Aorta (tissue), 5 donors: Measurements from ENCODE around the gene MYL9. TPM values are rescaled to one million over a fixed set of nuclear protein-coding genes. Genes with fewer than 3 reads are reported as not detected.

ENCODE experiments used
- ATAC-seq: fragments of 200-7000 bp; cut with Tn5 transposase; one replicate; pipeline ENCODE4 v1.9.1; 2022; ENCODE audit warnings: moderate library complexity; ENCODE audit not compliant: low FRiP score
- DNase-seq, 2 donors: peaks; one replicate each; pipeline ENCODE4 v3.0.0-alpha.2; 2020
- H3K27ac ChIP-seq, 2 donors: one replicate each; pipeline ENCODE4 v1.5.1; 2013; ENCODE audit warnings: low read length in 2 of 2, mild to moderate bottlenecking in 2 of 2, moderate library complexity in 2 of 2, control low read depth in 1 of 2, inconsistent platforms in 1 of 2, low read depth in 1 of 2
- H3K27me3 ChIP-seq, 2 donors: one replicate each; pipeline ENCODE4 v1.6.1; 2013; ENCODE audit warnings: control low read depth in 1 of 2, low read length in 1 of 2, mild to moderate bottlenecking in 1 of 2, moderate library complexity in 1 of 2; ENCODE audit not compliant: insufficient read depth in 2 of 2, control insufficient read depth in 1 of 2
- H3K36me3 ChIP-seq, 2 donors: one replicate each; pipeline ENCODE4 v1.6.1; 2013; ENCODE audit warnings: control low read depth in 1 of 2, low read length in 1 of 2, mild to moderate bottlenecking in 1 of 2; ENCODE audit not compliant: insufficient read depth in 2 of 2, control insufficient read depth in 1 of 2
- H3K4me1 ChIP-seq, 2 donors: one replicate each; pipeline ENCODE4 v1.6.1; 2013; ENCODE audit warnings: low read length in 2 of 2, control low read depth in 1 of 2, mild to moderate bottlenecking in 1 of 2, moderate library complexity in 1 of 2; ENCODE audit not compliant: insufficient read depth in 2 of 2, control insufficient read depth in 1 of 2
- H3K4me3 ChIP-seq, 2 donors: one replicate each; pipeline ENCODE4 v1.5.1; 2013; ENCODE audit warnings: low read length in 2 of 2, control low read depth in 1 of 2, mild to moderate bottlenecking in 1 of 2
- H3K9me3 ChIP-seq: one replicate; pipeline ENCODE4 v1.6.1; 2013; ENCODE audit warnings: mild to moderate bottlenecking, low read length; ENCODE audit not compliant: control insufficient read depth
- WGBS, 2 donors: extraction: QIAGEN DNeasy Blood & Tissue Kit; methylation state at CpG; one replicate each; pipeline ENCODE4 v1.1.7; 2013; 5-methylcytosine and 5-hydroxymethylcytosine counted together
- intact Hi-C, 2 donors: fragments of 100-400 bp; cut with DNase I; formaldehyde crosslinking; loops; one replicate each; pipeline versions ENCODE4 v1.14.2 to v1.15.0; 2022
- polyA plus RNA-seq, 2 donors: library from polyadenylated mRNA; stranded (reverse); fragments of 200-250 nt; gene quantifications; one replicate each; pipeline ENCODE4 v1.2.3, GENCODE V29; 2013
- total RNA-seq, 2 donors: library from RNA; stranded (reverse); fragmentation: NEBNext Ultra II Directional; extraction: Animal tissue kit (Norgen Biotek cat#: 25700); gene quantifications; one replicate each; pipeline ENCODE4 v1.2.1, GENCODE V29; 2021
- donor health status: healthy with polysubstance abuse.
- donor health status: Bipolar disorder and iron deficiency.
- donor health status: DM: no; HTN: no; CAD: no.
- donor health status: DM: no; HTN: no; CAD: no.
- donor health status: DM: yes; HTN: yes; CAD: no.

MYL9 gene
- total and polyA plus RNA-seq, 4 donors, result 1,693 to 3,222 (median 2,353) TPM

DNA sequence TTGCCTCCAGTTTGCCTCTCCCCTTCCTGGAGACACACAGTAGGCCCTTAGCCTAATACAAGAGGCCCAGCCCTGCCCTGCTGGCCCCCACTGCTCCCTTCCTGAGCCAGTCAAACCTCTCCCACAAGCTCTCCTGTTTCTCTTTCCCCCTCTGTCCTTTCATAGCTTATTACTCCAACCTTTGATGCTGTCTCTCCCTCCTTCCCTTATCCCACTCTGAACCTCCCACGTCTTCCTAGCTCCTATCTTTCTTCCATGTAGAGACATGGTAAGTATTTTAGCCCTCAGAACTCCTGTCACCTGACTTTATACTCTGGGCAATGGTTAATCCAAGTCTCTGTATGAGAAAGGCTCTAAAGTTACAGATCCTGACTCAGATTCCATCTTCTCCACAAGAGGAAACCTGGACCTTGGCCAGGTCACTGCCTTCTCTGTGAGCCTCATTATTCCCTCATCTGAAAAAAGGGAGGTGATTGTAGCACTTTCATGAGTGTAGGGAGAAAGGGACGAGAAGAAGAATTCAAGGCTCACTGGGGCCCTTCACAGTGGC is 38.8 kb downstream of the MYL9 start:
- Histone ChIP-seq H3K27me3 (no peaks in the 10 kb centered on the region), H3K36me3 (peaks cover 0 to 2% of the 10 kb centered on the region in 2 donors), H3K4me1 (no peaks in the 10 kb centered on the region), H3K4me3 (no peak overlapping the region), H3K27ac (no peak overlapping the region), H3K9me3 (no peaks in the 10 kb centered on the region)
- intact Hi-C loops, result no loop called here
- ATAC-seq (no peak), DNase-seq (no peak)
- 93 to 98% methylated on average over 2 of the region's 2 CpGs for WGBS, 2 donors

DNA sequence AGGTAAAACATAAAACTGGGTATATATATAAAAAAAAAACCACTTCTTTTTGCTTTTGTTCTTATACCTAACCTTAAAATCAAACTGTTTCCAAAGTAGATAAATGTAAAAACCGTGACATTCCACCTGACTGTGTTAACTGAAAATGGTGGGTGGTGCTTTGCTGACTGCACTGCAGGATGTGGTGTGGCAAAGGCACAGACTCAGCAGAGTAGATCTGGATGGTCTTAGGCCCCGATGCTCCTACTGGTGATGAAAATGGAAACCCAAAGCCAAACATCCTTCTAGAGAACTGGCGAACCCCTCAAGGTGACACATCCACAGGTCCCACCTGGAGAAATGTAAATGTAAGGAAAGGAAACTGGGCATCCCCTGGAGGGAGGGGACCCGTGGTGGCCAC is 41.0 kb downstream of the MYL9 start:
- intact Hi-C loops, result no loop called here
- 80 to 86% methylated on average over 4 of the region's 4 CpGs for WGBS, 2 donors

DNA sequence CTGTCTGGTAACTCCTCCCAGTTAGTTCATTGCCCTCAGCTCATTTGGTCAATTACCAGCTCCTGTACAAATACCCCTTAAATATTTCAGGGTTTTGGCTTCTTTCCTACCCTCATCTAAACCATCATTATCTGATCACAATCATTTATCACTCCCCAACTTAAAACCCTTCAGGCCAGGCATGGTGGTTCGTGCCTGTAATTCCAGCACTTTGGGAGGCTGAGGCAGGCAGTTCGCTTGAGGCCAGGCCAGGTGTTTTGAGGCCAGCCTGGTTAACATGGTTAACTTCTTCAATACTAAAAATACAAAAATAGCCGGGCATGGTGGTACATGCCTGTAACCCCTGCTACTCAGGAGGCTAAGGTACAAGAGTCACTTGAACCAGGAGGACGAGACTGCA is 41.5 kb downstream of the MYL9 start:
- no peak overlapping the region for H3K4me3 ChIP-seq
- ATAC-seq (no peak), DNase-seq (no peak)
- no peaks in the 10 kb centered on the region for H3K4me1 ChIP-seq
- no peak overlapping the region for H3K27ac ChIP-seq
- peaks cover 0 to 4% of the 10 kb centered on the region in 2 donors for H3K36me3 ChIP-seq
- no peaks in the 10 kb centered on the region for H3K9me3 ChIP-seq
- WGBS, 2 donors, result 89 to 91% methylated on average over 4 of the region's 4 CpGs
- intact Hi-C loops, result no loop called here
- no peaks in the 10 kb centered on the region for H3K27me3 ChIP-seq

More for the DNA sequence above, 41.0 kb downstream of the MYL9 start:
- no peak overlapping the region for H3K27ac ChIP-seq
- no peak overlapping the region for H3K4me3 ChIP-seq
- DNase-seq, result no peak
- H3K36me3 ChIP-seq, result peaks cover 0 to 3% of the 10 kb centered on the region in 2 donors
- H3K27me3 ChIP-seq, result no peaks in the 10 kb centered on the region
- H3K9me3 ChIP-seq, result no peaks in the 10 kb centered on the region
- no peaks in the 10 kb centered on the region for H3K4me1 ChIP-seq
- no peak for ATAC-seq

- no peak for ATAC-seq
- WGBS, 2 donors, result 65 to 73% methylated on average over 2 of the region's 2 CpGs
- intact Hi-C loops, result no loop called here
- Histone ChIP-seq H3K36me3 (peaks cover 0 to 4% of the 10 kb centered on the region in 2 donors), H3K27ac (no peak overlapping the region), H3K4me3 (no peak overlapping the region), H3K4me1 (no peaks in the 10 kb centered on the region), H3K9me3 (no peaks in the 10 kb centered on the region), H3K27me3 (no peaks in the 10 kb centered on the region)
- DNase-seq, result no peak
These were observed 42.7 kb downstream of the MYL9 start for GRCh38 chr20:36584018-36584481.

DNA sequence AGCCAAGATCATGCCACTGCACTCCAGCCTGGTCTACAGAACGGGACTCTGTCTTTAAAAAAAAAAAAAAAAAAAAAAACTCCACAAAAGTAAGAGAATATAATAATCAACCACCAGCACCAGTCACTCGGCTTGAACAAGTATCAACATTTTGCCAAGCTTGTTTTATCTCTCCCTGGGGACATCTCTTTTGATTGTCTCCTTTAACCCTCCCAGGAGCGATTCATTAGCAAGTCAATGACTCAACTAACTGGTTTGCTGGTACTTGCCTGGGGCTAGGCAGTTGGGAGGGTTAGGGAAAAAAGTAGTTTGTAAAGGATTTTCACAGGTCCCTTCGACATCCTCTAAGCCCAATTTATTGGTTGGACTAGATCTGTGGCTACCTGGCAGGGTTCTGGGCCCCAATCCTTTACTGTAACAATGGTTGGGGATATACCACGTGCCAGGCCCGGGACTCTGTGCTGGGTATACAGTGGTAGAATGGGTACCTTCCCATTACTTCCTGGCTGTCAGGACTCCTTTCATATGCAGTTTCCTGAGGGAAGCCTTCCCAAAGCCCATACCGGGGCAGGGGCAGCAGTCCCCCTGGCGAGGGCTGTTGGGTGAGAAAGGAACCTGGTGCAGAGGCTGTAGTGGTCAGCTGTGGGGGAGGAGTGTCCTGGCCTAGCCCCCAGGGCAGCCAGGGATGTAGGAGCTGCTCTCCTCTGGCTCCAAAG is 44.2 kb downstream of the MYL9 start:
- Histone ChIP-seq H3K36me3 (peaks cover 0 to 4% of the 10 kb centered on the region in 2 donors), H3K27ac (no peak overlapping the region), H3K4me3 (no peak overlapping the region), H3K4me1 (no peaks in the 10 kb centered on the region), H3K27me3 (no peaks in the 10 kb centered on the region), H3K9me3 (no peaks in the 10 kb centered on the region)
- ATAC-seq (no peak), DNase-seq (no peak)
- intact Hi-C loops, result no loop called here
- WGBS, 2 donors, result 54 to 62% methylated on average over 7 to 8 of the region's 8 CpGs

- no peaks in the 10 kb centered on the region for H3K27me3 ChIP-seq
- no peaks in the 10 kb centered on the region for H3K9me3 ChIP-seq
- no peaks in the 10 kb centered on the region for H3K4me1 ChIP-seq
- H3K36me3 ChIP-seq, result peaks cover 0 to 2% of the 10 kb centered on the region in 2 donors
- H3K27ac ChIP-seq, result no peak overlapping the region
- 87 to 89% methylated on average over 3 of the region's 3 CpGs for WGBS, 2 donors
- intact Hi-C loops, result no loop called here
- no peak overlapping the region for H3K4me3 ChIP-seq
- ATAC-seq (no peak), DNase-seq (no peak)
These were observed 46.2 kb downstream of the MYL9 start for GRCh38 chr20:36587388-36588070.

DNA sequence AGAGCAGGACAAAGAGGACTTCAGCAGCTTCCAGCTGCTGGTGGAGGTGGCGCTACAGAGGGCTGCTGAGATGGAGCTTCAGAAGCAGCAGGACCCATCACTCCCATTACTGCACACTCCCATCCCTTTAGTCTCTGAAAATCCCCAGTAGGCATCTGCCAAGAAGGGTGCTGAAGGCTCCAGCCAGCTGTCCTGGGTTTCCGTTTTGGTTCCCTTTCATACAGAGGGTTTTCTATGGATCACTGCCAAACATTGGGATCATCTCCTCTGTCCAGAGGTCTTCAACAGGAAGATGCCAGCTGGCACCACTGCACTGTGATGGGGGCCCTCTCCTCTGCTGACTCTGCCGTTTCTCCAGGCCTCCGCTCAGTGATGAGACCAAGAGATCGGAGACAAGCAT is 50.0 kb downstream of the MYL9 start:
- no peaks in the 10 kb centered on the region for H3K27me3 ChIP-seq
- peaks cover 0 to 2% of the 10 kb centered on the region in 2 donors for H3K36me3 ChIP-seq
- intact Hi-C loops, result loop anchor here (5.0 kb wide), 1 partner anchor 34 kb away; no protein-coding TSS in a partner anchor
- ATAC-seq, result no peak
- no peak for DNase-seq
- no peak overlapping the region for H3K27ac ChIP-seq
- H3K4me3 ChIP-seq, result no peak overlapping the region
- WGBS, 2 donors, result 72 to 80% methylated on average over 5 of the region's 5 CpGs
- no peaks in the 10 kb centered on the region for H3K4me1 ChIP-seq
- no peaks in the 10 kb centered on the region for H3K9me3 ChIP-seq

GRCh38 chr20:36591854-36592641 is 50.7 kb downstream of the MYL9 start:
- Histone ChIP-seq H3K27me3 (no peaks in the 10 kb centered on the region), H3K27ac (no peak overlapping the region), H3K4me3 (no peak overlapping the region), H3K9me3 (no peaks in the 10 kb centered on the region), H3K4me1 (no peaks in the 10 kb centered on the region), H3K36me3 (peaks cover 0 to 2% of the 10 kb centered on the region in 2 donors)
- 72 to 76% methylated on average over 9 of the region's 9 CpGs for WGBS, 2 donors
- intact Hi-C loops, result loop anchor here (5.0 kb wide), 1 partner anchor 35 kb away; no protein-coding TSS in a partner anchor
- ATAC-seq, result no peak
- DNase-seq, result no peak
